IgD-negative memory B cell (primary cell): ENCODE measurements around the gene HAPLN2. TPM values are rescaled to one million over a fixed set of nuclear protein-coding genes. Genes with fewer than 3 reads are reported as not detected.
A peak's percentile ranks its signal among the peaks of the same experiment; 100 is the strongest.

ENCODE experiments used
- H3K27ac Mint-ChIP-seq, 3 donors: one replicate each; pipeline ENCODE4 v1.8.0; 2020 to 2022; ENCODE audit warnings: mild to moderate bottlenecking in 3 of 3, mixed read lengths in 3 of 3, moderate library complexity in 1 of 3
- H3K27me3 Mint-ChIP-seq: one replicate; pipeline ENCODE4 v1.8.0; 2021; ENCODE audit warnings: mixed read lengths
- H3K36me3 Mint-ChIP-seq: one replicate; pipeline ENCODE4 v1.8.0; 2020; ENCODE audit warnings: mild to moderate bottlenecking, mixed read lengths
- H3K4me1 Mint-ChIP-seq, 3 donors: one replicate each; pipeline ENCODE4 v1.8.0; 2020 to 2022; ENCODE audit warnings: mixed read lengths in 3 of 3, mild to moderate bottlenecking in 1 of 3
- H3K4me3 Mint-ChIP-seq, 4 donors: one replicate each; pipeline ENCODE4 v1.8.0; 2020 to 2022; ENCODE audit warnings: mild to moderate bottlenecking in 4 of 4, mixed read lengths in 4 of 4, moderate library complexity in 3 of 4
- H3K9me3 Mint-ChIP-seq, 3 donors: one replicate each; pipeline ENCODE4 v1.8.0; 2020 to 2021; ENCODE audit warnings: mixed read lengths in 3 of 3, mild to moderate bottlenecking in 1 of 3
- polyA plus RNA-seq: library from polyadenylated mRNA; unstranded; fragments of 300-500 nt; fragmentation: Illumina TruSeq; gene quantifications from one replicate; pipeline ENCODE4 v1.2.3, GENCODE V29; 2021

Gene HAPLN2
- polyA plus RNA-seq: not detected

GRCh38 chr1:156618853-156619581 is at the start of gene HAPLN2:
TSS of gene HAPLN2 (plus strand) at chr1:156619415. CDS start at chr1:156623491, 4,076 bp downstream.
- Mint-ChIP-seq H3K4me3 (peak within 1 kb of the TSS in 1 of 4 donors; percentile 69), H3K27ac (no peak within 1 kb of the TSS), H3K27me3 (peaks cover 40% of the 10 kb centered on the region), H3K9me3 (no peaks in the 10 kb centered on the region), H3K36me3 (no peaks in the 10 kb centered on the region), H3K4me1 (peaks cover 0 to 6% (median 0%) of the 10 kb centered on the region in 3 donors)

DNA sequence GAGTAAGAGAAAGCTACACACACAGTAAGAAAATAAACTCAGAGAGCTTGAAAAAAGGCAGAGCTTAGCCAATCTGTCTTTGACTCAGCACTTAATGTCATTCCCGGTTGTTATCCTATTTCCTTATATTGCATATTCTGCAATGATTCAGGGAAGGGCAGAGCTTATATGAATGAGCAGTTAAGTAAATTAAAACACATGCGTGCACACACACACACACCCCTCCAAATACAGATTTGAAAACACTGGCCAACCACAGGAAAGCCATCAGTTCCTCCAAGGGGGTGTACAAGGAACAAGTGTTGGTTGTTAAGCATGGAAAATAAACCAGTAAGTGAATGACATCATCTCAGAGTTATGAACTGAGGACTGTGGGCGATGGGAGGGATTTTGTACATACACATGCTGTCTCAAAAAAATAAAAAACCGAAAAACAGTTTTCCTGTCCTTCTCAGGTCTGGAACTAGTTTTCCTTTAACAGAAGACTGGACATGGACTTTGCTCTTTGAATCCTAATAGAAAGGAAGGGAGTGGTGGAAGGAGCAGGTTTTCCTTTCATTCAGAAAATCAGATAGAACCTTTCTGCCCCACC is 47.9 kb upstream of the HAPLN2 start:
- Mint-ChIP-seq H3K36me3 (peaks cover 1% of the 10 kb centered on the region), H3K27me3 (peaks cover 18% of the 10 kb centered on the region), H3K27ac (no peak overlapping the region), H3K9me3 (no peaks in the 10 kb centered on the region), H3K4me1 (peaks cover 8 to 11% (median 8%) of the 10 kb centered on the region in 3 donors), H3K4me3 (peak overlapping the region in 1 of 4 donors; percentile 94)

DNA sequence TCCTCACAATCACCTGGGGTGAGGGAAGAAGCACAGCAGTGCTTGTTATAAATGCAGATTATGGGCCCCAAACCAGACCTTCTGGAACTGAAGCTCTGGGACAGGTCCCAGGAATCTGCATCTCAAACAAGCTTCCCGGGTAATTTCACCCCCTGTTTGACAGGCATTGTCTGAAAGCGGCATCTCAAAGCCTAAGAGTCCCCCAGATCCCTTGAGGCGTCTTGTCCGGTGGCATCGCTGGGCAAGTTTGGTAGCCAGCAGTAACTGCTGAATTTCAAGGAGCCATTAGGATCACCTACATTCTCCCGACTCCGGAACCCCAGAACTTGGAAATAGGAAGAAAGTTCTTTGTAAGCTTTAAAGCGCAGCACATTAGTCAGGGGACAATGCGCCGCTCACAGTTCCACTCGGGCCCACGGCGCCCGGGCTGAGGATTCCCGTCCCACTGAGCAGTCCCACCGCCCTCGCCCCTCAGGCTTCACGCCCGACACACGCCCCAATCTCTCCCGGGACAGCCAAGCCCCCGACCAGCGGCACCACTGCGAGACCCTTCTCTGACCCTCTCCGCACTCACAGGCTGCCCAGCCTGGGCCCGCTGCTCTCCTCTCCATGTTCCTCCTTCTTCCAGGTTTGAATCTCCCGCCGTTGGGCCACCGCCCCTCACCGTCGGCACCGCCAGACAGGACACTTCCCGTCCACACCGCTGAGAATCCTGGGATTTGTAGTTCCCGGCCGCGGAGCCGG is 47.1 kb upstream of the HAPLN2 start, which contains the start of gene IQGAP3:
TSS of gene IQGAP3 (minus strand) at position 647 of the 744 bp plus-strand sequence. CDS start at position 611, 36 bp downstream.
- peak within 1 kb of the TSS in 2 of 3 donors; percentile 32 to 54 for H3K27ac Mint-ChIP-seq
- peaks cover 1% of the 10 kb centered on the region for H3K36me3 Mint-ChIP-seq
- H3K4me3 Mint-ChIP-seq: peak within 1 kb of the TSS; percentile 66 to 94 (median 82)
- H3K4me1 Mint-ChIP-seq: peaks cover 8 to 11% (median 8%) of the 10 kb centered on the region in 3 donors
- H3K9me3 Mint-ChIP-seq: no peaks in the 10 kb centered on the region
- H3K27me3 Mint-ChIP-seq: peaks cover 18% of the 10 kb centered on the region

DNA sequence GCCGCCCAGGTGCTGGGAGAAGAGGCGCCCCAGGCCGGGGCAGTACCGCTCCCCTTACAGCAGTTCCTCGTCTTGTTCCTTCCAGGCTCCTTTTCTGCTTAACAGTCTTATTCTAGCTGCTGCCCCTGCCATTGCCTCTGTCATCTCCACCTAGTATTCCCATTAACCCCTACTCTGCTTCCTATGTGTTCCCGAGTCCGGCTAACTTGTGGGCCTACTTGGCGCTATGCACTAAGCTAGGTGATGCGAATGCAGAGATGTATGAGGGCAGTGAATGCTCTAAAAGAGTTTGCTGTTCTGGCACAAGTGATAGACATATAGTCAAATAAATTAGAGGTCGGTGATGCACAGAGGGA is 46.6 kb upstream of the HAPLN2 start:
- Mint-ChIP-seq H3K4me1 (peaks cover 8 to 11% (median 8%) of the 10 kb centered on the region in 3 donors), H3K36me3 (peaks cover 1% of the 10 kb centered on the region), H3K27ac (peak overlapping the region in 2 of 3 donors; percentile 32 to 54), H3K9me3 (no peaks in the 10 kb centered on the region), H3K27me3 (peaks cover 18% of the 10 kb centered on the region), H3K4me3 (peak overlapping the region; percentile 66 to 94 (median 82))

DNA sequence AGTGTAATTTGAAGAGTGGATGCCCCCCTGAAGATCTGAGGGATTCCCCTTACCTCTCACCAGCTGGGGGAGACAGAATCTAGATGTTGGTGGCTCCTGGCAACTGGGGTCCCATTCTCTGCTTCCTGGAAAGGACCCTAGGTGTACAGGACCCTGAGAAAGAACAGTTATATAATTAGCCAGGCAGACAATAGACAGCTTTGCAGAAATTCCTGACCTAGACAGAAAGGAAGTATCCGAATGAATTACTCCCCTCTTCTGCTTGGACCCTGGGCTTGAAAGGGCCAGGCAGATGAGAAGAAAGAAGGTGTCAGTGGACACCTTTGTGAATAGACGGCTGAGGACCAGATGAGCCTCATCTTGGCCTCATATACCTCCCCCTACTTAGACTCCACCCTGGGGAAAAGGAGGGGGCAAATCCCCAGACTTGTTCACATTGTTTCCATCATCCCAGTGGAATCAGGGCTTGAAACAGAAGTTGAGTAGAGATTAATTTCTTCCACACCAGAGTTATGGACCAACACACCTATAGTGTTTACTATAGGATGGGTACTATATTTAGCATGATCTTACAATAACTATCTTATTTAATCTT is 45.1 kb upstream of the HAPLN2 start:
- H3K4me3 Mint-ChIP-seq: no peak overlapping the region
- no peak overlapping the region for H3K27ac Mint-ChIP-seq
- H3K4me1 Mint-ChIP-seq: peaks cover 8 to 11% (median 8%) of the 10 kb centered on the region in 3 donors
- H3K36me3 Mint-ChIP-seq: peaks cover 1% of the 10 kb centered on the region
- H3K9me3 Mint-ChIP-seq: no peaks in the 10 kb centered on the region
- peaks cover 18% of the 10 kb centered on the region for H3K27me3 Mint-ChIP-seq

DNA sequence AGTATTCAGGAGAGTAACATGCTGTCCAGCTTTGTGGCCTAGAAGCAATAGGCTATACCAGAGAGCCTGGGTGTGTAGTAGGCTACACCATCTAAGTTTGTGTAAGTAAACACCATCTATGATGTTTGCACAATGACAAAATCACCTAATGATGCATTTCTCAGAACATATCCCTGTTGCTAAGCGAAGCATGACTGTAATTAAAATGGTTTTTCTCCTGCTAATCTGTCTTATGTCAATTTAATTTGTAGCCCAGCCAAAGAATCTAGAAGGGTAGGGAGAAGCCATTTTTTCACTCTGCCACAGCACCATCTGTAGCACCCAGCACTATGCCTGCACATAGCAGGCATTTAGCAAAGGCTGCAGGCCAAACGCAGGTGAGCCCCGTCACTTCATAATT is 41.7 kb upstream of the HAPLN2 start:
- peaks cover 9% of the 10 kb centered on the region for H3K27me3 Mint-ChIP-seq
- H3K9me3 Mint-ChIP-seq: no peaks in the 10 kb centered on the region
- H3K27ac Mint-ChIP-seq: no peak overlapping the region
- H3K36me3 Mint-ChIP-seq: no peaks in the 10 kb centered on the region
- H3K4me1 Mint-ChIP-seq: peaks cover 9 to 14% (median 10%) of the 10 kb centered on the region in 3 donors
- H3K4me3 Mint-ChIP-seq: peak overlapping the region in 1 of 4 donors; percentile 9

DNA sequence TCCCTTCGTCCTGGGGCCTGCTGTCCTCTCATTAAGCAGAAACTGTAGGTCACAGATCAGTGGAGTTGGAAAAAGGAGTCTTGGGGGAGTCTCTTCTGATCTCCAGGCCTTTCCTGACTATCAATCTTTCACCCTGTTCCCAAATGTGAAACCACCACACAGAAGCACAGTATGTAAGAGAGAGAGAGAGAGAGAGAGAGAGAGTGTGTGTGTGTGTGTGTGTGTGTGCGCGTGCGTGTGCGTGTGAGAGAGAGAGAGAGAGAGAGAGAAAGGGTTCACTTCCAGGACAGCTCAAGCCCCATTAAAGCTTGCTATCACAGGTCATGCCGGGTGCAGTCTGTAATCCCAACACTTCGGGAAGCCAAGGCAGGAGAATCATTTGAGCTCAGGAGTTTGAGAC is 41.2 kb upstream of the HAPLN2 start:
- H3K36me3 Mint-ChIP-seq: no peaks in the 10 kb centered on the region
- no peaks in the 10 kb centered on the region for H3K9me3 Mint-ChIP-seq
- H3K27ac Mint-ChIP-seq: no peak overlapping the region
- H3K4me1 Mint-ChIP-seq: peaks cover 5 to 13% (median 10%) of the 10 kb centered on the region in 3 donors
- H3K4me3 Mint-ChIP-seq: no peak overlapping the region
- peaks cover 4% of the 10 kb centered on the region for H3K27me3 Mint-ChIP-seq

DNA sequence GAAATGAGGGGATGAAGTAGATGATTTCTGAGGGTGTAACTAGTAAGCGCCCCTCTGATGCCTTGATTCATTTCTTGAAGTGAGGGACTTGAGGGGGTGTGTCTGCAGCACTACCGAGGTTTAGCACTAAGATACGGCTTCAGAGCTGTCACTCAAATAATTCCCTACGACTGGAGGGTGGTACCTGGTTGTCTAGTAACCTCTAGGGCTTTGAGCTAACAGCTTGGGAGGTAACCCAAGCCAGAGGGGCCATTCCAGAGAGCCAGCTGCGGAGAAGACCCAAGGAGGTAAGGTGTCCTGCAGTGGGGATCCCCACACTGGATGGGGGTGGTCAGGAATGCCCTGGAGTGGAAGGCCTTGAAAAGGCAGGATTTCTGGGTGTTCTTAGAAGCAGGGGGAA is 39.7 kb upstream of the HAPLN2 start, which contains the start of gene TTC24:
TSS of gene TTC24 (plus strand) at position 252 of the 400 bp plus-strand sequence. CDS start 1,642 bp downstream, outside the sequence.
- H3K27ac Mint-ChIP-seq: no peak within 1 kb of the TSS
- H3K36me3 Mint-ChIP-seq: no peaks in the 10 kb centered on the region
- no peaks in the 10 kb centered on the region for H3K9me3 Mint-ChIP-seq
- H3K27me3 Mint-ChIP-seq: peaks cover 1% of the 10 kb centered on the region
- H3K4me3 Mint-ChIP-seq: peak within 1 kb of the TSS in 1 of 4 donors; percentile 68
- H3K4me1 Mint-ChIP-seq: peaks cover 8 to 18% (median 13%) of the 10 kb centered on the region in 3 donors

- H3K27me3 Mint-ChIP-seq: no peaks in the 10 kb centered on the region
- no peaks in the 10 kb centered on the region for H3K9me3 Mint-ChIP-seq
- H3K4me1 Mint-ChIP-seq: peaks cover 8 to 18% (median 16%) of the 10 kb centered on the region in 3 donors
- H3K36me3 Mint-ChIP-seq: no peaks in the 10 kb centered on the region
- peak overlapping the region; percentile 35 to 88 (median 74) for H3K4me3 Mint-ChIP-seq
- H3K27ac Mint-ChIP-seq: peak overlapping the region in 2 of 3 donors; percentile 85 to 87
Observed at GRCh38 chr1:156581661-156582387, 37.4 kb upstream of the HAPLN2 start.

DNA sequence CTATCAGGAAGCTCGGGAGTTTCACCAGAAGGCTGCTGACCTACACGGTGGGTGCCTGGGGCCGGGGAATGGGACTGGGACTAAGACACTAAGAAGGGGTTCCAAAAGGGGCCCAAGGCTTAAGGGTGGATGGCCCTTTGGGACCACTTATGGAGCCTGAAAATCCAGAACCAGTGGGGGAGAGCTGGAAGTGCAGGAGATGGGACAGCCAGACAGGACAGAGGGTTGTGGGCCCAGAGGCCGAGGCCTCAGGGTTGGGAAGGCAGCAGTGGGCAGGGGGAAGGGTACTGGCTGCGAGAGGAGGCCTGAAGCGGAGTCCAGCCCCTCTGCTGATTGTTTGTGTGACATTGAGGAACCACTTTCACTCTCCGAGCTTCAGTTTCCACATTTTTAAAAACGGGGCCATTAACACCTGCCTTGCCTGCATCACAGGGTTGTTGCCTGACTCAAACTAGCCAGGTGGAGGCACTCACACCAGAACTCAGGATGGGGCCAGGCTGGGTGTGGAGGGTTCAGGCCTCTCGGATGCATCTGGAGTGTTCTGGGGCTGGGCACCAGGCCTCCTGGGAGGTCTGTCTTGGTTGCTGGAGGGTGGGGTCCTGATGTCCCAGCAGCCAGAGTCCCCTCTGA is 36.7 kb upstream of the HAPLN2 start:
- Mint-ChIP-seq H3K9me3 (no peaks in the 10 kb centered on the region), H3K4me1 (peaks cover 8 to 18% (median 16%) of the 10 kb centered on the region in 3 donors)

DNA sequence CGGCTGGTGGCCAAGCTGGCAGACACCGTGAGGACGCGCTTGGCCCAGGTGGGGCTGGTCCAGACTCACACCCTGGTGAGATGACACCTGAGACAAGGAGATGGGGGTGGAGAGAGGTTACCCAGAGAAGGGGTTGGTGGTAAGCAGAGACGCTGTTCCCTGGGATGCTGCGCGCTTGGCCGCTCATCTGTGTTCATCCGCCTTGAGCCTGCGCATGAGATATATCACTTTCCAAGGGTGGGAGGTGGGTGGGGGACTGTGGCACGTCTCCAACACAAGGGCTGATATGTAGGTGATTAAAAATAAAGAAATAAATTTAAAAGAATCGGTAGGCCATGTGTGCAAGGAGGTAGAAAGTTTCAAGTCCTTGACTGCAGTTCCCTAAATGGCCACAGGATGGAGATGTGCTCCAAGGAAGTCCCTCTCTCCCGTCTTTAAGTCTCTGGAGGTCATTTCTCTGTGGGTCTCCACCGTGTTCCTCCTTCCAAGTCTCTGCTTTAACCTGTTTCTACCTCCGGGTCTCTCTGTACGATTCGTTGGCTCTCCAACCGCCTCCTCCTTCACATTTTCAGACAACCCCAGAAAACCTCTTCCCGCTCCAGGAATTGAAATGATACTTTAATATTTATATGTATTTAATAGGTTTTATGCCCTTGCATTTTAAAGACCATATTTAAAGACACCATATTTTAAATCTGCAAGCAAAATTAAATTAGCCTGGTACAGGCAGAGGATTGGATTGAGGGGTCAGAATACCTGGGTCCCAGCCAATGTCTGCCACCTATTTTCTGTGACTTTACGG is 35.2 kb upstream of the HAPLN2 start:
- Mint-ChIP-seq H3K4me3 (peak overlapping the region in 3 of 4 donors; percentile 36 to 75 (median 38)), H3K27ac (peak overlapping the region in 2 of 3 donors; percentile 50 to 57), H3K9me3 (no peaks in the 10 kb centered on the region), H3K36me3 (no peaks in the 10 kb centered on the region), H3K27me3 (no peaks in the 10 kb centered on the region), H3K4me1 (peaks cover 8 to 18% (median 16%) of the 10 kb centered on the region in 3 donors)

More for the DNA sequence above, 36.7 kb upstream of the HAPLN2 start:
- H3K36me3 Mint-ChIP-seq: no peaks in the 10 kb centered on the region
- no peaks in the 10 kb centered on the region for H3K27me3 Mint-ChIP-seq
- H3K27ac Mint-ChIP-seq: peak overlapping the region in 2 of 3 donors; percentile 85 to 87
- peak overlapping the region; percentile 2 to 88 (median 51) for H3K4me3 Mint-ChIP-seq

DNA sequence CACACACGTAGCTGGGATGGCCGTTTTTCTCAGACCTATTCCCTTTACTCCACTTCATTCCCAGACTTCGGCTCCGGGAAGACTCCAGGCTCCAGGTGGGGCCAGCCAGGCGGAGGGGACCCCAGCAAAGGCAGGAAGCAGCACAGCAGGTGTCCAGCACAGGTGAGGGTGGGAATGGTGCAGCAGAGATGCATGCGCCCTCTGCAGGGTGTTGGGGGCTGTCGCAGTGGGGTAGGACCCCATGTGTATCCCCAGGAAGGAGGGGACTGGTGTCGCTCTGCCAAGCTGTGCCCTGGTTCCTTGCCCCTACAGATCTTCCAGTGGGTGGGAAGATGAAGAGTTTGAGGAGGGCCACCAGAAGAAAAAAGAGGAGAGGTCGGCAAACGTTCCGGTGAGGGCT is 34.4 kb upstream of the HAPLN2 start:
- peaks cover 8 to 18% (median 16%) of the 10 kb centered on the region in 3 donors for H3K4me1 Mint-ChIP-seq
- no peak overlapping the region for H3K4me3 Mint-ChIP-seq
- no peaks in the 10 kb centered on the region for H3K9me3 Mint-ChIP-seq
- no peaks in the 10 kb centered on the region for H3K36me3 Mint-ChIP-seq
- no peaks in the 10 kb centered on the region for H3K27me3 Mint-ChIP-seq
- no peak overlapping the region for H3K27ac Mint-ChIP-seq

DNA sequence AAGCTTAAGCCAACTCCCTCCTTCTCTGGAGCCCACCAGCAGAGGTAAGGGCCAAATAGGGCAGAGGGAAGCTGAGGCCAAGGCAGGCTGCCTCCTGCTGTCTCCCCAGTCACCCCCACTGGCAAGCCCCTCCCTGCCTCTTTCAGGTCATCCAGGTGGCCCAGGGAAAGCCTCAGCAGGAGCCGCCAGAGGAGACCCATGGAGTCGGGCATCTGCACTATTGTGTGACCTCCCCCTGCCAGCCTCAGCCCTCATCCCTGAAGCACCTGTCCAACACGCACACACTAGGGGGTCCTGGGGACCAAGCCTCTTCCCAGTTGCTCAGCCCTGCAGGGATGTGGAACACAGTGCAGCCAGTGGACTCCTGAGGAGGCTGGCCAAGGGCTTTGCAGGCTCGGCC is 32.9 kb upstream of the HAPLN2 start:
- H3K27ac Mint-ChIP-seq: no peak overlapping the region
- no peak overlapping the region for H3K4me3 Mint-ChIP-seq
- H3K27me3 Mint-ChIP-seq: no peaks in the 10 kb centered on the region

More for the DNA sequence above, 32.9 kb upstream of the HAPLN2 start:
- Mint-ChIP-seq H3K9me3 (no peaks in the 10 kb centered on the region), H3K4me1 (peaks cover 14 to 21% (median 18%) of the 10 kb centered on the region in 3 donors), H3K36me3 (no peaks in the 10 kb centered on the region)
